Breast epithelium (tissue), 4 donors: Measurements from ENCODE around the gene PRPF39. TPM values are rescaled to one million over a fixed set of nuclear protein-coding genes. Genes with fewer than 3 reads are reported as not detected.

Experiments used
- DNase-seq, 2 donors: peaks; one replicate each; pipeline ENCODE4 v3.0.0-alpha.2; 2019; ENCODE audit warnings: low spot score in 2 of 2
- H3K27ac ChIP-seq, 2 donors: fragments of 200-600 bp; sonication (generic) in 1 of 2; one replicate each; pipeline ENCODE4 v1.5.1; 2016 to 2019; ENCODE audit warnings: mild to moderate bottlenecking in 1 of 2
- H3K27me3 ChIP-seq, 2 donors: fragments of 200-600 bp; sonication (generic) in 1 of 2; one replicate each; pipeline versions ENCODE4 v1.5.1 to v1.6.0; 2017 to 2019; ENCODE audit warnings: control low read depth in 1 of 2, mild to moderate bottlenecking in 1 of 2
- H3K36me3 ChIP-seq: fragments of 200-600 bp; one replicate; pipeline ENCODE4 v1.5.1; 2019
- H3K4me1 ChIP-seq, 2 donors: fragments of 200-600 bp; sonication (generic); one replicate each; pipeline ENCODE4 v1.5.1; 2016 to 2019; ENCODE audit warnings: control low read depth in 1 of 2
- H3K4me3 ChIP-seq, 3 donors: fragments of 200-600 bp; sonication (generic); 1 replicate in 2 of 3; 2 replicates in 1 of 3; pipeline ENCODE4 v1.5.1; 2016 to 2019; ENCODE audit warnings: mild to moderate bottlenecking in 3 of 3, moderate library complexity in 2 of 3
- H3K9me3 ChIP-seq, 2 donors: fragments of 200-600 bp; sonication (generic) in 1 of 2; one replicate each; pipeline ENCODE4 v1.5.1; 2016 to 2019; ENCODE audit warnings: control low read depth in 1 of 2
- POLR2A ChIP-seq: fragments of 450-650 bp; IDR thresholded peaks from one replicate; pipeline ENCODE4 v1.6.1; 2016; ENCODE audit warnings: antibody characterized with exemption, mild to moderate bottlenecking, moderate library complexity
- POLR2AphosphoS5 ChIP-seq, 3 donors: sonication (generic); formaldehyde crosslinking; IDR thresholded peaks; one replicate each; pipeline ENCODE4 v1.6.1; 2017; ENCODE audit warnings: antibody characterized with exemption in 3 of 3
- intact Hi-C: fragments of 100-400 bp; cut with DNase I; formaldehyde crosslinking; loops from one replicate; pipeline ENCODE4 v1.15.1; 2023; ENCODE audit warnings: low total_unique reads
- total RNA-seq, 3 donors: library from RNA; depleted of rRNA; stranded (reverse); fragments of >200 nt; gene quantifications; one replicate each; pipeline ENCODE4 v1.1.0, GENCODE V29; 2016
- TF ChIP-seq, protein P1 (sequence below), 3 donors: fragments of 450-650 bp; IDR thresholded peaks; one replicate each; pipeline ENCODE4 v1.5.1; 2016 to 2017; ENCODE audit warnings: antibody characterized with exemption in 3 of 3, mild to moderate bottlenecking in 3 of 3, moderate library complexity in 3 of 3

Gene PRPF39
- total RNA-seq, 3 donors from 2014 or later: 29.8 to 54.4 (median 48.8) TPM

DNA sequence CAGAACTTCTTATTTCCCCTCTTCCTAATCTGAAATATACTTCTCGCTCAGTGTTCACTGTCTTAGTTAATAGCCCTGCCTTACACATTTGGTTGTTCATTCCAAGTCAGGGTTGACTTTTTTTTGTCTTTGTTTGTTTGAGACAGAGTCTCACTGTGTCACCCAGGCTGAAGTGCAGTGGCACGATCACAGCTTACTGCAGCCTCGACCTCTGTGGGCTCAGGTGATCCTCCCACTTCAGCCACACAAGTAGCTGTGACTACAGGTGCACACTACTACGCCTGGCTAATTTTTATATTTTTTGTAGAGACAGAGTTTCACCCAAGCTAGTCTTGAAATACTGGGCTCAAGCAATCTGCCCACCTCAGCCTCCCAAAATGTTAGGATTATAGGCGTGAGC, 42.3 kb upstream of the PRPF39 start:
- Histone ChIP-seq H3K36me3 (no peaks in the 10 kb centered on the region), H3K9me3 (no peaks in the 10 kb centered on the region), H3K4me1 (no peaks in the 10 kb centered on the region), H3K4me3 (no peak overlapping the region), H3K27me3 (no peaks in the 10 kb centered on the region), H3K27ac (no peak overlapping the region)
- no peak for DNase-seq
- intact Hi-C loops: no loop called here
- no peak for TF ChIP-seq POLR2A
- TF ChIP-seq POLR2AphosphoS5 (IDR thresholded peaks at IDR 0.05): no peak
- TF ChIP-seq, protein P1, sequence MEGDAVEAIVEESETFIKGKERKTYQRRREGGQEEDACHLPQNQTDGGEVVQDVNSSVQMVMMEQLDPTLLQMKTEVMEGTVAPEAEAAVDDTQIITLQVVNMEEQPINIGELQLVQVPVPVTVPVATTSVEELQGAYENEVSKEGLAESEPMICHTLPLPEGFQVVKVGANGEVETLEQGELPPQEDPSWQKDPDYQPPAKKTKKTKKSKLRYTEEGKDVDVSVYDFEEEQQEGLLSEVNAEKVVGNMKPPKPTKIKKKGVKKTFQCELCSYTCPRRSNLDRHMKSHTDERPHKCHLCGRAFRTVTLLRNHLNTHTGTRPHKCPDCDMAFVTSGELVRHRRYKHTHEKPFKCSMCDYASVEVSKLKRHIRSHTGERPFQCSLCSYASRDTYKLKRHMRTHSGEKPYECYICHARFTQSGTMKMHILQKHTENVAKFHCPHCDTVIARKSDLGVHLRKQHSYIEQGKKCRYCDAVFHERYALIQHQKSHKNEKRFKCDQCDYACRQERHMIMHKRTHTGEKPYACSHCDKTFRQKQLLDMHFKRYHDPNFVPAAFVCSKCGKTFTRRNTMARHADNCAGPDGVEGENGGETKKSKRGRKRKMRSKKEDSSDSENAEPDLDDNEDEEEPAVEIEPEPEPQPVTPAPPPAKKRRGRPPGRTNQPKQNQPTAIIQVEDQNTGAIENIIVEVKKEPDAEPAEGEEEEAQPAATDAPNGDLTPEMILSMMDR (IDR thresholded peaks at IDR 0.05): no peak

DNA sequence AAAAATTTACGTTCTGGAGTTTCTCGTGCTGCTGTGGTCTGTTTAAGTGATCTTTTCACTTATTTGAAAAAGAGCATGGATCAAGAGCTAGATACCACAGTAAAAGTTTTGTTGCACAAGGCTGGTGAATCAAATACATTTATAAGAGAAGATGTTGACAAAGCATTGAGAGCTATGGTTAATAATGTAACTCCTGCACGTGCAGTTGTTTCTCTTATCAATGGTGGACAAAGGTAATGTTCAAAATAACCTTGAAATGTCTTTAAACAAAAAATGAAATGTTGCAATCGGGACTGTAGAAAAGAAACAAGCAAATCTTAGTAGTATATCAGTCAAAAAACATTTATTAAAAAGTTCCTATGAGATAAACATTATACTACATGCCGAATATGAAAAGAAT, 39.3 kb upstream of the PRPF39 start:
- Histone ChIP-seq H3K27ac (no peak overlapping the region), H3K36me3 (no peaks in the 10 kb centered on the region), H3K27me3 (no peaks in the 10 kb centered on the region), H3K9me3 (no peaks in the 10 kb centered on the region), H3K4me3 (no peak overlapping the region), H3K4me1 (no peaks in the 10 kb centered on the region)
- TF ChIP-seq POLR2AphosphoS5 (IDR thresholded peaks at IDR 0.05): no peak
- TF ChIP-seq, protein P1 (IDR thresholded peaks at IDR 0.05): no peak
- no peak for TF ChIP-seq POLR2A
- intact Hi-C loops: no loop called here
- DNase-seq: no peak

DNA sequence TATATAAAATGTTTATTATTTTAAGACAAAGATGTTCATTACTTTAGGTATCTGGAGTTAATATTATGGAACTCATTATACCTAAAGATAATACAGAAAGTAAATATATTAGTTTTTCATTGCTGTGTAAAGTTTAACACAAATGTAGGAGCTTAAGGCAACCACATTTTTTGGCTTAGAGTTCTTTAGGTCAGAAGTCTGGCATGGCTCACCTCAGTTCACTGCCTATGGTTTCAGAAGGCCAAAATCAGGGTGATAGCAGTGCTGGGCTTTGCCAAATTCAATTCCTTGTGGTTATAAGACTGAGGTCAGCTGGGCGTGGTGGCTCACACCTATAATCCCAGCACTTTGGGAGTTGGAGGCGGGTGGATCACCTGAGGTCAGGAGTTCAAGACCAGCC, 35.5 kb upstream of the PRPF39 start:
- intact Hi-C loops: no loop called here
- TF ChIP-seq POLR2AphosphoS5 (IDR thresholded peaks at IDR 0.05) (no peak), POLR2A (no peak)
- TF ChIP-seq, protein P1 (IDR thresholded peaks at IDR 0.05): no peak
- Histone ChIP-seq H3K36me3 (no peaks in the 10 kb centered on the region), H3K4me3 (no peak overlapping the region), H3K4me1 (no peaks in the 10 kb centered on the region), H3K9me3 (no peaks in the 10 kb centered on the region), H3K27me3 (no peaks in the 10 kb centered on the region), H3K27ac (no peak overlapping the region)
- DNase-seq: no peak

DNA sequence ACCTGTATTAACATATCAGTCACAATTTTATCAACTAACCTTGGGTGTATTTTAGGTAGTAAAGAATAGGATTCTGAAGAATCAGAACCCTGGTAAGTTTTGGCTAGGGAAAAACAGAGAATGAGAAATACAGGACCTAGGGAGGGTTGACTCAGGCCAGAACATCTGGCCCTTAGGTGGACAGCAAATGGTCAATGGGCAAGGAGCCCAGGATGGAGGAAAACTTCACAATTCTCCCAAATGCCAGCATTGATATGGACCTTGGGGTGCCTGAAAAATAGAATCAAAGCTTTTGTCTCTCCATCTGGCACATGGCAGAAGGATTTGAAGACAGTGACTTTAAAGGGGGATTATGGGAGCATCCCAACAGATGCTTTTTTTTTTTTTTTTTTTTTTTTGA, 32.7 kb upstream of the PRPF39 start:
- no peak for DNase-seq
- Histone ChIP-seq H3K27ac (no peak overlapping the region), H3K9me3 (peaks cover 0 to 6% of the 10 kb centered on the region in 2 donors), H3K27me3 (no peaks in the 10 kb centered on the region), H3K36me3 (no peaks in the 10 kb centered on the region), H3K4me3 (no peak overlapping the region), H3K4me1 (no peaks in the 10 kb centered on the region)
- intact Hi-C loops: no loop called here
- TF ChIP-seq POLR2AphosphoS5 (IDR thresholded peaks at IDR 0.05) (no peak), POLR2A (no peak)
- TF ChIP-seq, protein P1 (IDR thresholded peaks at IDR 0.05): no peak

DNA sequence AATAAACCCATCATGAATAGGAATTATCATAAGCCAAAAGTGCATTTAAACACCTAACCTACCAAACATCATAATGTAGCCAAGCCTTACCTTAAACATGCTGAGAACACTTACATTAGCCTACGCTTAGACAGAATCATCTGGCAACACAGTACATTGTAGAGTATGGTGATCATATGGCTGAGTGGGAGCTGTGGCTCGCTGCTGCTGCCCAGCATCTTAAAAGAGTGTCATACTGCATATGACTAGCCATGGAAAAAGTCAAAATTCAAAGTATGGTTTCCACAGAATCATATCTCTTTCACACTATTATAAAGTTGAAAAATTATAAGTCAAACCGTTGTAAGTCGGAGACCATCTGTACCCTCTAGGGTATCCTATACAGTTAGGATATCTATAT, 32.0 kb upstream of the PRPF39 start:
- Histone ChIP-seq H3K4me1 (no peaks in the 10 kb centered on the region), H3K27ac (no peak overlapping the region), H3K36me3 (no peaks in the 10 kb centered on the region), H3K27me3 (no peaks in the 10 kb centered on the region), H3K4me3 (no peak overlapping the region), H3K9me3 (peaks cover 0 to 11% of the 10 kb centered on the region in 2 donors)
- TF ChIP-seq POLR2A (no peak), POLR2AphosphoS5 (IDR thresholded peaks at IDR 0.05) (no peak)
- TF ChIP-seq, protein P1 (IDR thresholded peaks at IDR 0.05): no peak
- intact Hi-C loops: no loop called here
- DNase-seq: no peak
